CMK (cell line): ENCODE measurements around the gene DDX11.
"Not testable (repeated sequence)": the region's sequence is repeated elsewhere in the genome, so short reads cannot be mapped to it uniquely, and the experiment has no call there.

Experiments used
- DNase-seq: peaks from one replicate; pipeline ENCODE4 v3.0.0-alpha.2; 2010; ENCODE audit warnings: low read depth

Gene DDX11

GRCh38 chr12:31124158-31124557 is 50.5 kb downstream of the DDX11 start:
- DNase-seq, result not testable (repeated sequence)

DNA sequence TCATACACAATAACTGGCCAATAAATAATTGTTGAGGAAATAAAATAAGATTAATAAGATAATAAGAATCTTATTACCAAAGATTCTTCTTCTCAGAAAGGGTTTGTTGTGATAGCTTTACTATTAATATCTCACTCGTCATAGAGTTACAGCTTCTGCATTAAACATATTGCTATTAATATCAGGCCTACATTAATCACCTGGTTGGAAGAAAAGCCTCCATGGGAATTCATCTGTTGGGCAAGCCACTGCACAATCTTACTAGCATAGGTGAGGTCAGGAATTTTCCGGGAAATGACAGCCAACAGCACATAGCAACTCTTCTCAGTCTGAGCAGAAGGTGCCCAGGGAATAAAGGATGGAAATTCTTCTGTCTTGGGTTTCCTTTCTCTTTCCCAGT is 51.5 kb downstream of the DDX11 start:
- DNase-seq, result not testable (repeated sequence)

DNA sequence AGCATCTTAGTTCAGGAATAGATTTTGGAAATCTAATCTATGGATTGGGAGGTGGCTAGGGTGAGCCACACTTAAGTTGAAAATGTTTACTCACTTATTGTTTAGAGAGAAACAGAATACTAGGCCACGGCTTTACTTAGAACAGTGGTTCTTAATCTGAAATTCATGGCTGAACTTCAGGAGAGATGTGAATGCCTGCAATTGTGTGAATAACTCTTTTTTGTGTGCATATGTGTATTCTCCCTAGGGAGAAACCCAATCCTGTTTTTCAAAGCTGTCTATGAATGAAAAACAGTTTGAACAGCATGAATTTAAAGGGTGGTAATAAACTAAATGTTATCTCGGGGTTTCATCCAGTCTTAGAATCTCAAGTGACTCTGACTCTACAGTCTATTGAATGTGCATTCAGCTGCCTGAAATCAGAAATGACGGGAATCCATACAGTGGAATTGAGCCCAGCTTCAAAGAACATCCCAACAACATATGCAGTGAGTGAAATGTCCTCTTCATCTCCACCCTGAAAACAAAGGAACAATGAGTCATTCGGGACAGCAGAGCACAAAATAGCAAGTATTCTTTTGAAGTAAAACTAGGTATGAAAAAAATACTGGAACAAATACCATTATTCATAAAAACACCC is 53.7 kb downstream of the DDX11 start:
- not testable (repeated sequence) for DNase-seq

DNA sequence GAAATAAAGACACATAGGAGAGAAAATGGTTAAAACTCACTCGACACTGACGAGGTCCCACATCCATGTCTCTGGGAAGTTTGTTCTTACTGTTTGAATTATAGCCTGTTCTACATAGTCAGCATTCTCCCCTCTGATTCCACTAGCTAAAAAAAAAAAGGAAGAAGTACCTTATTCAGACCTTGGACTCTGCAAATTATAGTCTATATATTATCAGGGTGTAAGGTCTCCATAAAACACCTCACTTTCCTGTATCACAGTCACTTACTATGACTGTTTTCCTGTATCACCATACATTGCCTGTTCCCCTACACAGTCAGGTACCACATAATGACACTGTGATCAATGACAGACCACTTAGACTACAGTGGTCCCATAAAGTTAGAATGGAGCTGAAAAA is 62.9 kb downstream of the DDX11 start:
- not testable (repeated sequence) for DNase-seq

DNA sequence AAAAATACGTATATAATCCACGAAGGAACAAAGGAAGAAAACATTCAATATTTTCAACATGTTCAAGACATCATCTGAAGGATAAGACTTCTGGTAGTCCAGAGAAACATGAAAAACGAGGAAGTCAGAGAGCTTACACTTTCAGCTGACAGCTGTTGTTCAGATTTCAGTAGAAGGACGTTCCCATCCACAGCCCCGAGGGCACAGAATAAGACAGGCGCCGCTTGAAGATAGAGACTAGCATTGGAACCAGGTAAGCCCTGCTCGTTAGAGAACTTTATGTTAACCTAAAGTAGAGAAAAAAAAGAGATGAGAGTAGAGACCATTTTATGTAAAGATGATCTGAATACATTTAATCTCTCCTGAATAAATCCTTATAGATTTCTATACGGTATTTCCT is 71.1 kb downstream of the DDX11 start:
- DNase-seq, result not testable (repeated sequence)

- not testable (repeated sequence) for DNase-seq
Observed at GRCh38 chr12:31145296-31145695, 71.6 kb downstream of the DDX11 start.

DNA sequence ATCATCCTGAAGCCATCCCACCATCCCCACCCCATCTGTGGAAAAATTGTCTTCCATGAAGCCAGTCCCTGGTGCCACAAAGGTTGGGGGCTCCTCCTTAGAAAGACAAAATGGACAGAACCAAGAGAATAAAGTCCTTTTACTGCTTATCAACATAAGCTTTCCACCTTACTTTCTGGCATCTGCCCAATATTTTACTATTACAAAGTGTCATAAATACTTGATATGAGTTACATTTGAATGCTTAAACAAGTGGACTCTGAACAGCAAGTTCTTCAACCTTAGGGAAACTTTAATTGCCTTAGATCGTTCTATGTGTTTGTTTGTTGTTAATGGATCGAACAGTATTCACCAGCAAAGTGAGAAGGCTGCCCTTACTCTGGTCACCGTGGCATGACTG is 73.8 kb downstream of the DDX11 start:
- not testable (repeated sequence) for DNase-seq

DNA sequence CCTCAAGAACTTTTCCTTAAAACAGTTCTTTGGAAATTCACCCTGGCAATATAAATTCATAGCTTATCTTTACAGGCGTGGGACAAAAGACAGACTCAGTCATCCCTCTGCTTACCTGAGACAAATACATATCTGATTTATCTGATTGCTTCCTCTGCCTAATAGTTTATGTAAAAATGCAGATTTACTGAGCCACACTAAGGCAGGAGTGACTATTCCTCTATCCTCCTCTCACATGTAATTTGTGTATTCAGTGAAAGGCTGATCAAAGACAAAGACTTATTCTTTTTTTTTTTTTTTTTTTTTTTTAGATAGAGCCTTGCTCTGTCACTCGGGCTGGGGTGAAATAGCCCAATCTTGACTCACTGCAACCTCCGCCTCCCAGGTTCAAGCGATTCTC is 77.1 kb downstream of the DDX11 start:
- not testable (repeated sequence) for DNase-seq
